HEK293T (cell line): ENCODE results near the gene TCERG1L.

ENCODE experiments used
- CTBP1 ChIP-seq: fragments of 450-650 bp; IDR thresholded peaks from 2 replicates; pipeline ENCODE4 v1.6.1; 2016; ENCODE audit warnings: borderline replicate concordance
- FOXK2 ChIP-seq: fragments of 450-650 bp; IDR thresholded peaks from 2 replicates; pipeline ENCODE4 v1.6.1; 2016; ENCODE audit warnings: mild to moderate bottlenecking
- FOXM1 ChIP-seq: fragments of 450-650 bp; IDR thresholded peaks from 2 replicates; pipeline ENCODE4 v1.6.1; 2017; ENCODE audit warnings: mild to moderate bottlenecking, borderline replicate concordance

DNA sequence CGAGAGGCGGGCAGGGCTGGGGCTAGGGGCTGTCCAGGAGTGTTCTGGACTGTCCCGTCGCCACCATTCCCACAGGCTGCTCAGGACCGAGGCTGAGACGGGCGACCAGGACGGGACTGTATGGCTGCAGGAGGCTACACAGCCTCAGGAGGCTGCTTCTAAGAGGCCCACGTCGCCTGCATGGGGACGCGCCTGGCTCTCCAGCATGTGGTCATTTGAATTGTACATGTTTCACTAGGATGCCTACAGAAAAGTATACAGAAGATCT is 216.3 kb downstream of the TCERG1L start:
- TF ChIP-seq CTBP1 (no peak), FOXM1 (no peak), FOXK2 (no peak)
